Renal cortical epithelial cell (primary cell): ENCODE measurements around the gene SLC27A4. TPM values are rescaled to one million over a fixed set of nuclear protein-coding genes. Genes with fewer than 3 reads are reported as not detected.

Experiments
- DNase-seq: peaks from one replicate; pipeline ENCODE4 v3.0.0-alpha.2; 2011; ENCODE audit warnings: low read depth
- total RNA-seq: library from RNA; depleted of rRNA; stranded (reverse); fragments of >200 nt; gene quantifications from 2 replicates; pipeline ENCODE4 v1.2.3, GENCODE V29; 2014

SLC27A4 gene
- total RNA-seq, 1 donor from 2014 or later = 47.5 TPM

- DNase-seq = no peak
Observed at GRCh38 chr9:128324401-128324800, 15.9 kb upstream of the SLC27A4 start.

- DNase-seq = no peak
Observed at GRCh38 chr9:128325629-128326028, 14.7 kb upstream of the SLC27A4 start.

GRCh38 chr9:128333451-128333869 lies 6.9 kb upstream of the SLC27A4 start:
- no peak for DNase-seq

- no peak for DNase-seq
Observed at GRCh38 chr9:128335161-128335560, 5.2 kb upstream of the SLC27A4 start.

- DNase-seq = no peak
Observed at GRCh38 chr9:128335914-128336313, 4.4 kb upstream of the SLC27A4 start.

- no peak for DNase-seq
Observed at GRCh38 chr9:128337936-128338335, 2.4 kb upstream of the SLC27A4 start.

- DNase-seq = peak; percentile 33
Observed at GRCh38 chr9:128338852-128339614, 1.3 kb upstream of the SLC27A4 start.

GRCh38 chr9:128340691-128341434 lies 536 bp downstream of the SLC27A4 start:
- DNase-seq = no peak

GRCh38 chr9:128341435-128341849 lies 1.1 kb downstream of the SLC27A4 start:
- DNase-seq = peak; percentile 71

GRCh38 chr9:128342971-128343680 lies 2.8 kb downstream of the SLC27A4 start:
- DNase-seq = no peak

GRCh38 chr9:128343855-128344254 lies 3.5 kb downstream of the SLC27A4 start:
- DNase-seq = no peak

- DNase-seq = no peak
Observed at GRCh38 chr9:128344931-128345605, 4.7 kb downstream of the SLC27A4 start.

GRCh38 chr9:128349125-128349524 lies 8.8 kb downstream of the SLC27A4 start:
- DNase-seq = no peak

- DNase-seq = no peak
Observed at GRCh38 chr9:128349772-128350171, 9.4 kb downstream of the SLC27A4 start.

GRCh38 chr9:128355451-128355850 lies 15.1 kb downstream of the SLC27A4 start:
- DNase-seq = no peak

- no peak for DNase-seq
Observed at GRCh38 chr9:128358090-128358489, 17.8 kb downstream of the SLC27A4 start.

- DNase-seq = no peak
Observed at GRCh38 chr9:128358861-128359260, 18.5 kb downstream of the SLC27A4 start.

GRCh38 chr9:128360826-128361225 lies 20.5 kb downstream of the SLC27A4 start:
- DNase-seq = no peak

GRCh38 chr9:128361296-128361985 lies 21.1 kb downstream of the SLC27A4 start:
- no peak for DNase-seq

- DNase-seq = peak; percentile 67
Observed at GRCh38 chr9:128361986-128362646, 21.8 kb downstream of the SLC27A4 start.

GRCh38 chr9:128362774-128363173 lies 22.4 kb downstream of the SLC27A4 start:
- no peak for DNase-seq
